Cerebellar cortex (tissue), 1 donor: ENCODE measurements around the gene PTPN2.
"Not testable (repeated sequence)": the region's sequence is repeated elsewhere in the genome, so short reads cannot be mapped to it uniquely, and the experiment has no call there.

Experiments
- DNase-seq: peaks from one replicate; pipeline ENCODE4 v3.0.0-alpha.2; 2015; ENCODE audit warnings: low spot score

Gene PTPN2

GRCh38 chr18:12825230-12825629, 58.8 kb downstream of the PTPN2 start:
- no peak for DNase-seq

- no peak for DNase-seq
Measured at GRCh38 chr18:12823892-12824291, 60.1 kb downstream of the PTPN2 start.

GRCh38 chr18:12821408-12821807, 62.6 kb downstream of the PTPN2 start:
- DNase-seq = no peak

- no peak for DNase-seq
Measured at GRCh38 chr18:12820506-12820905, 63.5 kb downstream of the PTPN2 start.

- DNase-seq = peak; percentile 22
Measured at GRCh38 chr18:12819841-12820240, 64.2 kb downstream of the PTPN2 start.

GRCh38 chr18:12819322-12819721, 64.7 kb downstream of the PTPN2 start:
- no peak for DNase-seq

- DNase-seq = no peak
Measured at GRCh38 chr18:12818243-12818642, 65.8 kb downstream of the PTPN2 start.

GRCh38 chr18:12816451-12816850, 67.6 kb downstream of the PTPN2 start:
- DNase-seq = no peak

GRCh38 chr18:12811191-12811950, 72.7 kb downstream of the PTPN2 start:
- DNase-seq = no peak

GRCh38 chr18:12803069-12803936, 80.7 kb downstream of the PTPN2 start:
- DNase-seq = no peak

- no peak for DNase-seq
Measured at GRCh38 chr18:12802538-12802937, 81.5 kb downstream of the PTPN2 start.

GRCh38 chr18:12796448-12796847, 87.6 kb downstream of the PTPN2 start:
- no peak for DNase-seq

GRCh38 chr18:12791610-12792009, 92.4 kb downstream of the PTPN2 start:
- DNase-seq = no peak

GRCh38 chr18:12786669-12787068, 97.4 kb downstream of the PTPN2 start:
- no peak for DNase-seq

- DNase-seq = no peak
Measured at GRCh38 chr18:12783524-12783923, 100.5 kb downstream of the PTPN2 start.

- no peak for DNase-seq
Measured at GRCh38 chr18:12782521-12782920, 101.5 kb downstream of the PTPN2 start.

GRCh38 chr18:12779456-12779855, 104.6 kb downstream of the PTPN2 start:
- DNase-seq = no peak

GRCh38 chr18:12779043-12779442, 105.0 kb downstream of the PTPN2 start:
- DNase-seq = no peak

- no peak for DNase-seq
Measured at GRCh38 chr18:12777500-12777944, 106.5 kb downstream of the PTPN2 start.

- DNase-seq = no peak
Measured at GRCh38 chr18:12776821-12777471, 107.1 kb downstream of the PTPN2 start.

GRCh38 chr18:12776415-12776814, 107.6 kb downstream of the PTPN2 start:
- not testable (repeated sequence) for DNase-seq

- no peak for DNase-seq
Measured at GRCh38 chr18:12774982-12775381, 109.1 kb downstream of the PTPN2 start.

- no peak for DNase-seq
Measured at GRCh38 chr18:12773369-12773768, 110.7 kb downstream of the PTPN2 start.
